Measurements from ENCODE around the gene MCOLN1.

The MCOLN1 gene

GRCh38 chr19:7524523-7524922 is 2.1 kb downstream of the MCOLN1 start:
- H3K4me3 ChIP-seq (ENCODE audit: low read length): no peak overlapping the region
- no peak for TF ChIP-seq CTCF (conservative IDR thresholded peaks at IDR 0.05; ENCODE audit: low read depth, low read length)
- DNase-seq (ENCODE audit: low read depth): no peak

GRCh38 chr19:7524992-7525739 is 2.7 kb downstream of the MCOLN1 start:
- no peak for TF ChIP-seq CTCF (conservative IDR thresholded peaks at IDR 0.05; ENCODE audit: low read depth, low read length)
- no peak for DNase-seq (ENCODE audit: low read depth)

GRCh38 chr19:7526059-7526929 is 3.9 kb downstream of the MCOLN1 start:
- DNase-seq (ENCODE audit: low read depth): no peak
- no peak for TF ChIP-seq CTCF (conservative IDR thresholded peaks at IDR 0.05; ENCODE audit: low read depth, low read length)
- H3K4me3 ChIP-seq (ENCODE audit: low read length): no peak overlapping the region

More at GRCh38 chr19:7524992-7525739, 2.7 kb downstream of the MCOLN1 start:
- H3K4me3 ChIP-seq (ENCODE audit: low read length): no peak overlapping the region

- no peak overlapping the region for H3K4me3 ChIP-seq (ENCODE audit: low read length)
Measured at GRCh38 chr19:7527516-7528191, 5.2 kb downstream of the MCOLN1 start.

GRCh38 chr19:7528192-7528519 is 5.7 kb downstream of the MCOLN1 start:
- H3K4me3 ChIP-seq (ENCODE audit: low read length): no peak overlapping the region
- no peak for TF ChIP-seq CTCF (conservative IDR thresholded peaks at IDR 0.05; ENCODE audit: low read depth, low read length)
- no peak for DNase-seq (ENCODE audit: low read depth)

More at GRCh38 chr19:7527516-7528191, 5.2 kb downstream of the MCOLN1 start:
- TF ChIP-seq CTCF (conservative IDR thresholded peaks at IDR 0.05; ENCODE audit: low read depth, low read length): no peak
- DNase-seq (ENCODE audit: low read depth): no peak

- no peak for DNase-seq (ENCODE audit: low read depth)
- no peak for TF ChIP-seq CTCF (conservative IDR thresholded peaks at IDR 0.05; ENCODE audit: low read depth, low read length)
- no peak overlapping the region for H3K4me3 ChIP-seq (ENCODE audit: low read length)
Measured at GRCh38 chr19:7528522-7529245, 6.3 kb downstream of the MCOLN1 start.

Data from retinal pigment epithelial cell (primary cell).